ENCODE data around the gene SLC4A9. TPM values are rescaled to one million over a fixed set of nuclear protein-coding genes. Genes with fewer than 3 reads are reported as not detected.

The SLC4A9 gene
- polyA plus RNA-seq, 3 donors: 0.28 TPM; not detected in 2

DNA sequence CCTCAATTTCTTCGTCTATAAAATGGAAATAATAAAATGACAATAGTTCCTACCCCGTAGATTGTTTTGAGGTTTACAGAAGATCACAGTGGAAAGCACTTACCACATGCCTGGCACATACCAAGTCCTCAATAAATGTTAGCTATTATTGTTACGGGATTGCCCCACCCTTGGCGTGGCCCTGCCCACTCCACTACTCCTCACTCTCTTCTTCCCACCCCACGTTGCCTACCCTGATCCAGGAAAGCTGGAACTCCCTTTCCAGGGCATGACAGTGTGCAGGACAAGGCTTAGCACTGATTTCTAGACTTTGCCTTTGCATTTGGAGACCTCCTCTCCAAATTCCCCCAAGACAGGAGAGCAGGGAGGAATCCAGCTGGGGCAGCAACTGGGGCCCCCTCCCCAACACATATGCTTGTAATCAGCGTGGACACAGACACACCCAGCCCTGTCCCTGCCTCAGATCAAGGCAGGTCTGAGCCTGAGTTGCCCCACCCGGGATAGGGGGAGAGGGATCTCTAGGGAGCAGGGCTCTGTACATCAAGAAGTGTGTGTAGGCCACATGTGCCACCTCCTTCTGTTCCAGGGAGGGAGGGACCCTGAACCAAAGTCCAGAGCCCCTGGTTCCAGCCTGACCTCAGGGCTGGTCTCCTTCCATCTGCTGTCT lies 6.7 kb downstream of the SLC4A9 start:
- Histone ChIP-seq H3K9ac (ENCODE audit: insufficient read depth, low read length, poor library complexity, severe bottlenecking) (no peak overlapping the region), H3K4me1 (ENCODE audit: control insufficient read depth in 1 of 2, insufficient read depth in 2 of 2, low read length in 2 of 2) (peaks cover 4 to 5% of the 10 kb centered on the region in 2 donors), H3K27ac (ENCODE audit: low read depth in 1 of 2, low read length in 2 of 2) (no peak overlapping the region), H3K36me3 (replicated peaks in 1 of 2; ENCODE audit: control insufficient read depth in 1 of 2, insufficient read depth in 2 of 2, low read length in 2 of 2) (no peaks in the 10 kb centered on the region), H3K79me2 (ENCODE audit: insufficient read depth, low read length) (no peaks in the 10 kb centered on the region), H3K27me3 (ENCODE audit: control insufficient read depth in 2 of 2, insufficient read depth in 2 of 2, low read length in 2 of 2) (no peaks in the 10 kb centered on the region), H3K4me2 (replicated peaks; ENCODE audit: extremely low read depth, low read length, poor library complexity, severe bottlenecking) (no peak overlapping the region), H4K20me1 (ENCODE audit: insufficient read depth, low read length) (no peaks in the 10 kb centered on the region), H3K9me3 (replicated peaks in 1 of 2; ENCODE audit: control insufficient read depth in 1 of 2, insufficient read depth in 1 of 2, low read length in 2 of 2) (no peaks in the 10 kb centered on the region), H2AFZ (ENCODE audit: insufficient read depth, low read depth, low read length, poor library complexity, severe bottlenecking) (no peak overlapping the region), H3K4me3 (replicated peaks in 1 of 3; ENCODE audit: low read depth in 2 of 3, low read length in 3 of 3) (no peak overlapping the region)
- TF ChIP-seq, protein P1, sequence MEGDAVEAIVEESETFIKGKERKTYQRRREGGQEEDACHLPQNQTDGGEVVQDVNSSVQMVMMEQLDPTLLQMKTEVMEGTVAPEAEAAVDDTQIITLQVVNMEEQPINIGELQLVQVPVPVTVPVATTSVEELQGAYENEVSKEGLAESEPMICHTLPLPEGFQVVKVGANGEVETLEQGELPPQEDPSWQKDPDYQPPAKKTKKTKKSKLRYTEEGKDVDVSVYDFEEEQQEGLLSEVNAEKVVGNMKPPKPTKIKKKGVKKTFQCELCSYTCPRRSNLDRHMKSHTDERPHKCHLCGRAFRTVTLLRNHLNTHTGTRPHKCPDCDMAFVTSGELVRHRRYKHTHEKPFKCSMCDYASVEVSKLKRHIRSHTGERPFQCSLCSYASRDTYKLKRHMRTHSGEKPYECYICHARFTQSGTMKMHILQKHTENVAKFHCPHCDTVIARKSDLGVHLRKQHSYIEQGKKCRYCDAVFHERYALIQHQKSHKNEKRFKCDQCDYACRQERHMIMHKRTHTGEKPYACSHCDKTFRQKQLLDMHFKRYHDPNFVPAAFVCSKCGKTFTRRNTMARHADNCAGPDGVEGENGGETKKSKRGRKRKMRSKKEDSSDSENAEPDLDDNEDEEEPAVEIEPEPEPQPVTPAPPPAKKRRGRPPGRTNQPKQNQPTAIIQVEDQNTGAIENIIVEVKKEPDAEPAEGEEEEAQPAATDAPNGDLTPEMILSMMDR (IDR thresholded peaks at IDR 0.05): no peak
- 92% methylated on average over 4 of the region's 7 CpGs for WGBS (ENCODE audit: insufficient coverage)
- no peaks in the 10 kb centered on the region for H3K9me3 Mint-ChIP-seq
- no peak for DNase-seq
- no peaks in the 10 kb centered on the region for H3K36me3 Mint-ChIP-seq
- intact Hi-C loops (cut with micrococcal nuclease): loop anchor here in 1 of 2 donors (10.0 kb wide), 1 partner anchor 348 kb away; no protein-coding TSS in a partner anchor
- H3K27me3 Mint-ChIP-seq (ENCODE audit: low read depth in 3 of 3): peaks cover 2 to 6% (median 3%) of the 10 kb centered on the region in 3 donors
- no peak overlapping the region for H3K27ac Mint-ChIP-seq
- peaks cover 5% of the 10 kb centered on the region for H3K4me1 Mint-ChIP-seq
- no peak overlapping the region for H3K4me3 Mint-ChIP-seq

DNA sequence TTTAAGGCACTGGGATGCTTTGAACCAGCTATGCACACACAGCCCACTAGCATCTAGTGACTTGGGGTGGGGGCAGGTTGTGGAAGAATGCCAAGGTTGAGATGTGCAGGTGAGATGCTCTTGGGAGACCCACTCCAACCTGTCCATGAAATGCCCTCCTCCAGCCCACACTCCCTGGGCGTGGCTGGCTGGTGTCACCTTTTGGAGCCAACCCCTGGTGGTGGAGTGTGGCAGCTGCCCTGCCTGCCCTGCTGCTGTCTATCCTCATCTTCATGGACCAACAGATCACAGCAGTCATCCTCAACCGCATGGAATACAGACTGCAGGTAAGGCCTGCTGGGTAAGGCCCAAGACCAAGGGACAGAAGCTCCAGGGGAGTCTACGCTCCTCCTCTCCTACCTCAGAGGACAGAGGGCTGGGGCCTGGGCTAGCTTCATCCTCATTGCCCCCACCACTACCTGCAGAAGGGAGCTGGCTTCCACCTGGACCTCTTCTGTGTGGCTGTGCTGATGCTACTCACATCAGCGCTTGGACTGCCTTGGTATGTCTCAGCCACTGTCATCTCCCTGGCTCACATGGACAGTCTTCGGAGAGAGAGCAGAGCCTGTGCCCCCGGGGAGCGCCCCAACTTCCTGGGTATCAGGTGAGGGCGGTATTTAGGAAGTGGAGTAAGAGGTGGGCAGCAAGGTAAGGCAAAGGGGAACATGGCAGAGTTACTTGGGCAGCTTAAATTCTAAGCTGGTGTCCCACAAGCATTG lies 7.4 kb downstream of the SLC4A9 start:
- Mint-ChIP-seq H3K4me3 (no peak overlapping the region), H3K9me3 (no peaks in the 10 kb centered on the region), H3K27ac (no peak overlapping the region), H3K27me3 (ENCODE audit: low read depth in 3 of 3) (peaks cover 2 to 4% (median 3%) of the 10 kb centered on the region in 3 donors), H3K36me3 (no peaks in the 10 kb centered on the region), H3K4me1 (peaks cover 5% of the 10 kb centered on the region)
- Histone ChIP-seq H3K4me3 (replicated peaks in 1 of 3; ENCODE audit: low read depth in 2 of 3, low read length in 3 of 3) (no peak overlapping the region), H3K36me3 (replicated peaks in 1 of 2; ENCODE audit: control insufficient read depth in 1 of 2, insufficient read depth in 2 of 2, low read length in 2 of 2) (no peaks in the 10 kb centered on the region), H3K27ac (ENCODE audit: low read depth in 1 of 2, low read length in 2 of 2) (no peak overlapping the region), H3K4me2 (replicated peaks; ENCODE audit: extremely low read depth, low read length, poor library complexity, severe bottlenecking) (no peak overlapping the region), H4K20me1 (ENCODE audit: insufficient read depth, low read length) (no peaks in the 10 kb centered on the region), H3K27me3 (ENCODE audit: control insufficient read depth in 2 of 2, insufficient read depth in 2 of 2, low read length in 2 of 2) (no peaks in the 10 kb centered on the region), H3K9me3 (replicated peaks in 1 of 2; ENCODE audit: control insufficient read depth in 1 of 2, insufficient read depth in 1 of 2, low read length in 2 of 2) (no peaks in the 10 kb centered on the region), H3K4me1 (ENCODE audit: control insufficient read depth in 1 of 2, insufficient read depth in 2 of 2, low read length in 2 of 2) (peaks cover 4 to 5% of the 10 kb centered on the region in 2 donors), H3K9ac (ENCODE audit: insufficient read depth, low read length, poor library complexity, severe bottlenecking) (no peak overlapping the region), H3K79me2 (ENCODE audit: insufficient read depth, low read length) (no peaks in the 10 kb centered on the region), H2AFZ (ENCODE audit: insufficient read depth, low read depth, low read length, poor library complexity, severe bottlenecking) (no peak overlapping the region)
- WGBS (ENCODE audit: insufficient coverage): 86% methylated on average over 7 of the region's 8 CpGs
- TF ChIP-seq, protein P1 (IDR thresholded peaks at IDR 0.05): no peak
- no peak for DNase-seq
- intact Hi-C loops (cut with micrococcal nuclease): loop anchor here in 1 of 2 donors (10.0 kb wide), 1 partner anchor 347 kb away; no protein-coding TSS in a partner anchor

All from CD14-positive monocyte (primary cell).